Measurements from ENCODE around the gene GAL3ST2. TPM values are rescaled to one million over a fixed set of nuclear protein-coding genes. Genes with fewer than 3 reads are reported as not detected.
"Not testable (repeated sequence)": the region's sequence is repeated elsewhere in the genome, so short reads cannot be mapped to it uniquely, and the experiment has no call there.

The GAL3ST2 gene
- total RNA-seq, 3 donors from 2014 or later, result 0.23 to 0.33 TPM; not detected in 1

- peaks cover 9% of the 10 kb centered on the region for H3K27me3 Mint-ChIP-seq (ENCODE audit: low read depth)
- no peak for ATAC-seq
- H3K4me1 Mint-ChIP-seq (ENCODE audit: low read depth), result peaks cover 6% of the 10 kb centered on the region
- no peaks in the 10 kb centered on the region for H3K36me3 Mint-ChIP-seq (ENCODE audit: insufficient read depth)
- DNase-seq, result no peak
- H3K9me3 Mint-ChIP-seq, result no peaks in the 10 kb centered on the region
- H3K4me3 Mint-ChIP-seq, result no peak overlapping the region
Measured at GRCh38 chr2:241818943-241819270, 42.3 kb downstream of the GAL3ST2 start.

- H3K27me3 Mint-ChIP-seq (ENCODE audit: low read depth), result peaks cover 11% of the 10 kb centered on the region
- not testable (repeated sequence) for ATAC-seq; H3K4me3 Mint-ChIP-seq; H3K4me1 Mint-ChIP-seq (ENCODE audit: low read depth); H3K36me3 Mint-ChIP-seq (ENCODE audit: insufficient read depth); DNase-seq; H3K9me3 Mint-ChIP-seq
Measured at GRCh38 chr2:241819947-241820624, 43.5 kb downstream of the GAL3ST2 start.

- Mint-ChIP-seq H3K4me1 (ENCODE audit: low read depth) (peaks cover 5% of the 10 kb centered on the region), H3K9me3 (no peaks in the 10 kb centered on the region), H3K27me3 (ENCODE audit: low read depth) (peaks cover 12% of the 10 kb centered on the region), H3K36me3 (ENCODE audit: insufficient read depth) (no peaks in the 10 kb centered on the region), H3K4me3 (no peak overlapping the region)
- ATAC-seq (no peak), DNase-seq (no peak)
Measured at GRCh38 chr2:241820625-241821384, 44.2 kb downstream of the GAL3ST2 start.

- Mint-ChIP-seq H3K36me3 (ENCODE audit: insufficient read depth) (no peaks in the 10 kb centered on the region), H3K4me3 (no peak overlapping the region), H3K4me1 (ENCODE audit: low read depth) (peaks cover 5% of the 10 kb centered on the region), H3K27me3 (ENCODE audit: low read depth) (peaks cover 13% of the 10 kb centered on the region), H3K9me3 (peaks cover 3% of the 10 kb centered on the region)
- ATAC-seq (no peak), DNase-seq (no peak)
Measured at GRCh38 chr2:241821460-241822263, 45.0 kb downstream of the GAL3ST2 start.

GRCh38 chr2:241822264-241822623, 45.6 kb downstream of the GAL3ST2 start:
- H3K4me1 Mint-ChIP-seq (ENCODE audit: low read depth), result peaks cover 5% of the 10 kb centered on the region
- ATAC-seq (no peak), DNase-seq (no peak)
- H3K9me3 Mint-ChIP-seq, result peaks cover 9% of the 10 kb centered on the region
- no peaks in the 10 kb centered on the region for H3K36me3 Mint-ChIP-seq (ENCODE audit: insufficient read depth)
- H3K4me3 Mint-ChIP-seq, result no peak overlapping the region
- peaks cover 14% of the 10 kb centered on the region for H3K27me3 Mint-ChIP-seq (ENCODE audit: low read depth)

- not testable (repeated sequence) for ATAC-seq; H3K4me3 Mint-ChIP-seq; DNase-seq; H3K4me1 Mint-ChIP-seq (ENCODE audit: low read depth); H3K36me3 Mint-ChIP-seq (ENCODE audit: insufficient read depth)
- peaks cover 14% of the 10 kb centered on the region for H3K27me3 Mint-ChIP-seq (ENCODE audit: low read depth)
- H3K9me3 Mint-ChIP-seq, result peaks cover 13% of the 10 kb centered on the region
Measured at GRCh38 chr2:241823531-241824437, 47.2 kb downstream of the GAL3ST2 start.

- ATAC-seq (no peak), DNase-seq (no peak)
- H3K27me3 Mint-ChIP-seq (ENCODE audit: low read depth), result peaks cover 19% of the 10 kb centered on the region
- H3K9me3 Mint-ChIP-seq, result peaks cover 13% of the 10 kb centered on the region
- no peaks in the 10 kb centered on the region for H3K36me3 Mint-ChIP-seq (ENCODE audit: insufficient read depth)
- no peaks in the 10 kb centered on the region for H3K4me1 Mint-ChIP-seq (ENCODE audit: low read depth)
- no peak overlapping the region for H3K4me3 Mint-ChIP-seq
Measured at GRCh38 chr2:241827394-241827793, 50.8 kb downstream of the GAL3ST2 start.

- Mint-ChIP-seq H3K4me3 (no peak overlapping the region), H3K9me3 (peaks cover 6% of the 10 kb centered on the region), H3K4me1 (ENCODE audit: low read depth) (peaks cover 5% of the 10 kb centered on the region), H3K27me3 (ENCODE audit: low read depth) (peaks cover 8% of the 10 kb centered on the region), H3K36me3 (ENCODE audit: insufficient read depth) (no peaks in the 10 kb centered on the region)
- DNase-seq, result no peak
- no peak for ATAC-seq
Measured at GRCh38 chr2:241833101-241833663, 56.6 kb downstream of the GAL3ST2 start.

- not testable (repeated sequence) for H3K36me3 Mint-ChIP-seq (ENCODE audit: insufficient read depth); ATAC-seq; H3K9me3 Mint-ChIP-seq; H3K4me1 Mint-ChIP-seq (ENCODE audit: low read depth); DNase-seq; H3K27me3 Mint-ChIP-seq (ENCODE audit: low read depth); H3K4me3 Mint-ChIP-seq
Measured at GRCh38 chr2:241833756-241834526, 57.3 kb downstream of the GAL3ST2 start.

GRCh38 chr2:241834527-241835210, 58.0 kb downstream of the GAL3ST2 start:
- Mint-ChIP-seq H3K27me3 (ENCODE audit: low read depth) (peaks cover 8% of the 10 kb centered on the region), H3K36me3 (ENCODE audit: insufficient read depth) (no peaks in the 10 kb centered on the region), H3K4me1 (ENCODE audit: low read depth) (peaks cover 5% of the 10 kb centered on the region), H3K4me3 (no peak overlapping the region), H3K9me3 (peaks cover 6% of the 10 kb centered on the region)
- ATAC-seq, result no peak
- no peak for DNase-seq

- Mint-ChIP-seq H3K4me1 (ENCODE audit: low read depth) (peaks cover 5% of the 10 kb centered on the region), H3K9me3 (peaks cover 6% of the 10 kb centered on the region), H3K4me3 (no peak overlapping the region), H3K27me3 (ENCODE audit: low read depth) (peaks cover 6% of the 10 kb centered on the region), H3K36me3 (ENCODE audit: insufficient read depth) (no peaks in the 10 kb centered on the region)
- no peak for ATAC-seq
- no peak for DNase-seq
Measured at GRCh38 chr2:241835611-241836010, 59.0 kb downstream of the GAL3ST2 start.

- H3K9me3 Mint-ChIP-seq, result peaks cover 6% of the 10 kb centered on the region
- no peaks in the 10 kb centered on the region for H3K36me3 Mint-ChIP-seq (ENCODE audit: insufficient read depth)
- H3K4me1 Mint-ChIP-seq (ENCODE audit: low read depth), result peaks cover 5% of the 10 kb centered on the region
- peaks cover 3% of the 10 kb centered on the region for H3K27me3 Mint-ChIP-seq (ENCODE audit: low read depth)
- no peak for ATAC-seq
- no peak overlapping the region for H3K4me3 Mint-ChIP-seq
- no peak for DNase-seq
Measured at GRCh38 chr2:241836292-241836691, 59.7 kb downstream of the GAL3ST2 start.
